ENCODE measurements around the gene AUTS2. TPM values are rescaled to one million over a fixed set of nuclear protein-coding genes. Genes with fewer than 3 reads are reported as not detected.

The AUTS2 gene
- total RNA-seq, 4 donors from 2014 or later = 29.8 to 114 (median 59.4) TPM

GRCh38 chr7:70694434-70694970 lies 1096.2 kb downstream of the AUTS2 start:
- H3K27me3 ChIP-seq = peaks cover 16% of the 10 kb centered on the region
- H3K27ac ChIP-seq = peak overlapping the region; percentile 85 to 94 (median 92)
- peak; percentile 48 for DNase-seq
- in situ Hi-C loops (cut with MboI; ENCODE audit: low pct_ligation_motif_present in 1 of 4, low pct_unique_long_range_greater_than_20kb in 1 of 4, low sequenced_read_pairs in 3 of 4) = loop anchor here in 3 of 4 donors (25.0 kb wide), 3 partner anchors 507 to 657 kb away; no protein-coding TSS in a partner anchor
- H3K36me3 ChIP-seq = no peaks in the 10 kb centered on the region
- intact Hi-C loops (cut with DNase I; ENCODE audit: low total_unique reads) = loop anchor here (5.0 kb wide), 1 partner anchor 652 kb away; no protein-coding TSS in a partner anchor
- 1% methylated on average over 62 of the region's 80 CpGs; no CpG with 5 or more reads in 1 of the 2 donors for WGBS, 2 donors (ENCODE audit: low coverage in 1 of 2)
- TF ChIP-seq EP300 (IDR thresholded peaks at IDR 0.05; ENCODE audit: low read depth) (no peak), POLR2A (IDR thresholded peaks at IDR 0.05) (no peak), POLR2AphosphoS5 (IDR thresholded peaks at IDR 0.05) (no peak)
- H3K4me1 ChIP-seq = peaks cover 0 to 27% (median 3%) of the 10 kb centered on the region in 4 donors
- peak overlapping the region; percentile 69 to 94 (median 85) for H3K4me3 ChIP-seq
- no peaks in the 10 kb centered on the region for H3K9me3 ChIP-seq

- Histone ChIP-seq H3K4me3 (peak overlapping the region; percentile 69 to 94 (median 85)), H3K27ac (peak overlapping the region; percentile 85 to 94 (median 92)), H3K4me1 (peaks cover 0 to 27% (median 3%) of the 10 kb centered on the region in 4 donors), H3K36me3 (no peaks in the 10 kb centered on the region), H3K27me3 (peaks cover 16% of the 10 kb centered on the region), H3K9me3 (no peaks in the 10 kb centered on the region)
- peak; percentile 20 for DNase-seq
- intact Hi-C loops (cut with DNase I; ENCODE audit: low total_unique reads) (loop anchor here (5.0 kb wide), 1 partner anchor 653 kb away; no protein-coding TSS in a partner anchor), in situ Hi-C loops (cut with MboI; ENCODE audit: low pct_ligation_motif_present in 1 of 4, low pct_unique_long_range_greater_than_20kb in 1 of 4, low sequenced_read_pairs in 3 of 4) (loop anchor here in 3 of 4 donors (25.0 kb wide), 3 partner anchors 508 to 658 kb away; no protein-coding TSS in a partner anchor)
- 1 to 4% methylated on average over 8 to 69 of the region's 77 CpGs for WGBS, 2 donors (ENCODE audit: low coverage in 1 of 2)
- TF ChIP-seq EP300 (IDR thresholded peaks at IDR 0.05; ENCODE audit: low read depth) (no peak), POLR2AphosphoS5 (IDR thresholded peaks at IDR 0.05) (peak in 1 of 3 donors; percentile 4), CTCF (IDR thresholded peaks at IDR 0.05) (no peak), POLR2A (IDR thresholded peaks at IDR 0.05) (no peak)
Measured at GRCh38 chr7:70694971-70695794, 1096.9 kb downstream of the AUTS2 start.

GRCh38 chr7:70695795-70696083 lies 1097.5 kb downstream of the AUTS2 start:
- Histone ChIP-seq H3K36me3 (no peaks in the 10 kb centered on the region), H3K9me3 (no peaks in the 10 kb centered on the region), H3K27ac (peak overlapping the region; percentile 85 to 94 (median 92)), H3K4me1 (peaks cover 0 to 28% (median 3%) of the 10 kb centered on the region in 4 donors), H3K27me3 (peaks cover 16% of the 10 kb centered on the region), H3K4me3 (peak overlapping the region; percentile 69 to 94 (median 85))
- no peak for TF ChIP-seq EP300 (IDR thresholded peaks at IDR 0.05; ENCODE audit: low read depth)
- no peak for TF ChIP-seq POLR2AphosphoS5 (IDR thresholded peaks at IDR 0.05)
- TF ChIP-seq POLR2A (IDR thresholded peaks at IDR 0.05) = no peak
- no peak for DNase-seq
- intact Hi-C loops (cut with DNase I; ENCODE audit: low total_unique reads) = no loop called here
- in situ Hi-C loops (cut with MboI; ENCODE audit: low pct_ligation_motif_present in 1 of 4, low pct_unique_long_range_greater_than_20kb in 1 of 4, low sequenced_read_pairs in 3 of 4) = loop anchor here in 3 of 4 donors (25.0 kb wide), 3 partner anchors 508 to 658 kb away; no protein-coding TSS in a partner anchor
- 4 to 9% methylated on average over 9 of the region's 9 CpGs for WGBS, 2 donors (ENCODE audit: low coverage in 1 of 2)

GRCh38 chr7:70696201-70696754 lies 1098.0 kb downstream of the AUTS2 start:
- no peak for DNase-seq
- H3K36me3 ChIP-seq = no peaks in the 10 kb centered on the region
- WGBS, 2 donors (ENCODE audit: low coverage in 1 of 2) = 35 to 39% methylated on average over 10 of the region's 10 CpGs
- peaks cover 0 to 34% (median 3%) of the 10 kb centered on the region in 4 donors for H3K4me1 ChIP-seq
- H3K4me3 ChIP-seq = peak overlapping the region in 3 of 4 donors; percentile 77 to 94 (median 93)
- H3K27ac ChIP-seq = peak overlapping the region; percentile 85 to 94 (median 92)
- TF ChIP-seq CTCF (IDR thresholded peaks at IDR 0.05) (no peak), EP300 (IDR thresholded peaks at IDR 0.05; ENCODE audit: low read depth) (no peak), POLR2A (IDR thresholded peaks at IDR 0.05) (no peak), POLR2AphosphoS5 (IDR thresholded peaks at IDR 0.05) (no peak)
- no peaks in the 10 kb centered on the region for H3K9me3 ChIP-seq
- peaks cover 16% of the 10 kb centered on the region for H3K27me3 ChIP-seq
- intact Hi-C loops (cut with DNase I; ENCODE audit: low total_unique reads) (no loop called here), in situ Hi-C loops (cut with MboI; ENCODE audit: low pct_ligation_motif_present in 1 of 4, low pct_unique_long_range_greater_than_20kb in 1 of 4, low sequenced_read_pairs in 3 of 4) (loop anchor here in 3 of 4 donors (25.0 kb wide), 3 partner anchors 509 to 659 kb away; no protein-coding TSS in a partner anchor)
